ENCODE results near the gene LINGO1.

Gene LINGO1

GRCh38 chr15:77630956-77631744 lies 1.6 kb downstream of the LINGO1 start:
- peak; percentile 70 to 73 for DNase-seq

- DNase-seq: no peak
Measured at GRCh38 chr15:77630056-77630455, 2.7 kb downstream of the LINGO1 start.

GRCh38 chr15:77629070-77630030 lies 3.4 kb downstream of the LINGO1 start:
- no peak for DNase-seq

- DNase-seq: no peak
Measured at GRCh38 chr15:77628010-77628409, 4.7 kb downstream of the LINGO1 start.

GRCh38 chr15:77627581-77627980 lies 5.1 kb downstream of the LINGO1 start:
- DNase-seq: no peak

GRCh38 chr15:77627067-77627466 lies 5.6 kb downstream of the LINGO1 start:
- no peak for DNase-seq

- DNase-seq: no peak
Measured at GRCh38 chr15:77626002-77626401, 6.7 kb downstream of the LINGO1 start.

GRCh38 chr15:77625376-77625775 lies 7.3 kb downstream of the LINGO1 start:
- no peak for DNase-seq

GRCh38 chr15:77624868-77625267 lies 7.8 kb downstream of the LINGO1 start:
- DNase-seq: no peak

GRCh38 chr15:77623755-77624524 lies 8.8 kb downstream of the LINGO1 start:
- no peak for DNase-seq

- DNase-seq: no peak
Measured at GRCh38 chr15:77622934-77623754, 9.6 kb downstream of the LINGO1 start.

GRCh38 chr15:77622209-77622933 lies 10.3 kb downstream of the LINGO1 start:
- no peak for DNase-seq

- no peak for DNase-seq
Measured at GRCh38 chr15:77621847-77622208, 10.9 kb downstream of the LINGO1 start.

GRCh38 chr15:77620960-77621647 lies 11.6 kb downstream of the LINGO1 start:
- DNase-seq: no peak

- DNase-seq: no peak
Measured at GRCh38 chr15:77620297-77620696, 12.4 kb downstream of the LINGO1 start.

GRCh38 chr15:77619883-77620282 lies 12.8 kb downstream of the LINGO1 start:
- DNase-seq: no peak

GRCh38 chr15:77617476-77618230 lies 15.1 kb downstream of the LINGO1 start:
- peak in 1 of 2 experiments; percentile 21 for DNase-seq

- DNase-seq: no peak
Measured at GRCh38 chr15:77616072-77616471, 16.6 kb downstream of the LINGO1 start.

GRCh38 chr15:77615472-77615871 lies 17.2 kb downstream of the LINGO1 start:
- no peak for DNase-seq

GRCh38 chr15:77614251-77614806 lies 18.4 kb downstream of the LINGO1 start:
- DNase-seq: no peak

All from NCI-H524 (cell line).